ENCODE measurements around the gene B4GALT6. TPM values are rescaled to one million over a fixed set of nuclear protein-coding genes. Genes with fewer than 3 reads are reported as not detected.
A peak's percentile ranks its signal among the peaks of the same experiment; 100 is the strongest.

The B4GALT6 gene
- total RNA-seq, 1 donor from 2014 or later, result 31.6 TPM

DNA sequence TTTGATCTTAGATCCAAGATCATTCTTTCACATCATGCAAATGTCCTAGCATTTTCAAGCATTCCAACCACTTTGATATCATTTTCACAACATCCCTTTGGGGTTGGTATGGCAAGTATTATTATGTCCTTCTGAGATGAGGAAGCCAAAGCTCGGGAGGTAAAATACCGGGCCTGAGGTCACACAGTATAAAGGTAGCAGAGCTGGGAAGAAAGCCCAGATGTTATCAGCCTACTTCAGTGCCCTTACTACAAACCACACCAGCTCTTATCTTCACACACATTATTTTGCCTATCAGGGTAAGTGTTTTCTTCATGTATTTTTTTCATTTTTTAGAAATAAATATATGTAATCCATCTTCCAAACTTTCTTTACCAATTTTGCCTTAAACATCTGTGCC is 4.2 kb upstream of the B4GALT6 start:
- H3K4me1 Mint-ChIP-seq (ENCODE audit: unreplicated experiment), result peaks cover 15% of the 10 kb centered on the region
- H3K27me3 Mint-ChIP-seq (ENCODE audit: unreplicated experiment), result peaks cover 8% of the 10 kb centered on the region
- H3K9me3 Mint-ChIP-seq (ENCODE audit: unreplicated experiment), result no peaks in the 10 kb centered on the region
- DNase-seq (ENCODE audit: low spot score), result no peak
- peaks cover 3% of the 10 kb centered on the region for H3K36me3 Mint-ChIP-seq (ENCODE audit: low read depth, unreplicated experiment)
- H3K27ac Mint-ChIP-seq (ENCODE audit: unreplicated experiment), result no peak overlapping the region
- no peak overlapping the region for H3K4me3 Mint-ChIP-seq (ENCODE audit: unreplicated experiment)
- TF ChIP-seq, protein P1, sequence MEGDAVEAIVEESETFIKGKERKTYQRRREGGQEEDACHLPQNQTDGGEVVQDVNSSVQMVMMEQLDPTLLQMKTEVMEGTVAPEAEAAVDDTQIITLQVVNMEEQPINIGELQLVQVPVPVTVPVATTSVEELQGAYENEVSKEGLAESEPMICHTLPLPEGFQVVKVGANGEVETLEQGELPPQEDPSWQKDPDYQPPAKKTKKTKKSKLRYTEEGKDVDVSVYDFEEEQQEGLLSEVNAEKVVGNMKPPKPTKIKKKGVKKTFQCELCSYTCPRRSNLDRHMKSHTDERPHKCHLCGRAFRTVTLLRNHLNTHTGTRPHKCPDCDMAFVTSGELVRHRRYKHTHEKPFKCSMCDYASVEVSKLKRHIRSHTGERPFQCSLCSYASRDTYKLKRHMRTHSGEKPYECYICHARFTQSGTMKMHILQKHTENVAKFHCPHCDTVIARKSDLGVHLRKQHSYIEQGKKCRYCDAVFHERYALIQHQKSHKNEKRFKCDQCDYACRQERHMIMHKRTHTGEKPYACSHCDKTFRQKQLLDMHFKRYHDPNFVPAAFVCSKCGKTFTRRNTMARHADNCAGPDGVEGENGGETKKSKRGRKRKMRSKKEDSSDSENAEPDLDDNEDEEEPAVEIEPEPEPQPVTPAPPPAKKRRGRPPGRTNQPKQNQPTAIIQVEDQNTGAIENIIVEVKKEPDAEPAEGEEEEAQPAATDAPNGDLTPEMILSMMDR (IDR thresholded peaks at IDR 0.05; ENCODE audit: unreplicated experiment), result no peak

DNA sequence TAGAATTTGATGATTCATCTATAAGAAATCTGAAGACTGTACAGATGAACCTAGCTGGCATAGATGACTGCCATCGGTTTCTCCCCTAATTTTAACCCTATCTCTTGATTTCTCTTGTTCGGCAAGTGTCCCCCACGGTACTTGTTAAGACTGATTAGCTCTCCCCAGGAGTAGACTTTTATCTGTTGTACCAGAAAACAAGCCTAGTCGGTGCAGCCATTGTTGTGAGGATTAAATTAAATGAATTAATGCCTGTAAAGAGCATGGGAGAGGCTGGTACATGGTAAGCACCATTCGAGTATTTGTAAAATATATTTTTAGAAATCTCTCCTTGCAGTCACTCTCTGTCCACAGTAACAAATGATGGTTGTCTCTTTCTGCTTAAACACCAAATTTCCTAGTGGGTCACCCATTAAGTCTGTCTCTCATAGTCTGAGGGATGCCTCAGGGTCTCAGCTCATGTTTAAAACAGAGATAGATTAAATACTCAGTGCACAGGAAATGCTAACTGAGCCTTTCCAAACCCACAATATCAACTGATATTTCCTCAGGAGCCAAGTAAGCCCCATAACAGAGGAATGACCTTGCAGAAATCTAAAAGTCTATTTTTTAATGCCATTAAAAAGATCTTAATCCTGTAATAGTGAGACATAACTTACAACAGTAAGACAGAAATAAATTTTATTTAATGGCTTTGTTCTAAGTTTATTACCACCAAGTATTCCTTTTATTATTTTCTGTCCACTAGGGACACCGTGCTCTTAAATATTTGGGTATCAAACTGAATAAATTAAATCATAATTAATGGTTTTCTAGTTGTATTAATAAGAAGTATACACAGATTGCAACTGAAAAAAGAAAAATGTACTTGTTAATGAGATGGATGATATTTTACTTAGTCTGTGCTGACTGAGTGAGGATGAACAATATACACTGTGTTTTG is 2.9 kb upstream of the B4GALT6 start:
- no peak for DNase-seq (ENCODE audit: low spot score)
- Mint-ChIP-seq H3K4me1 (ENCODE audit: unreplicated experiment) (peaks cover 18% of the 10 kb centered on the region), H3K27ac (ENCODE audit: unreplicated experiment) (peak overlapping the region; percentile 67), H3K27me3 (ENCODE audit: unreplicated experiment) (peaks cover 8% of the 10 kb centered on the region), H3K4me3 (ENCODE audit: unreplicated experiment) (no peak overlapping the region), H3K9me3 (ENCODE audit: unreplicated experiment) (no peaks in the 10 kb centered on the region), H3K36me3 (ENCODE audit: low read depth, unreplicated experiment) (peaks cover 3% of the 10 kb centered on the region)
- TF ChIP-seq, protein P1 (IDR thresholded peaks at IDR 0.05; ENCODE audit: unreplicated experiment), result peak; percentile 31

DNA sequence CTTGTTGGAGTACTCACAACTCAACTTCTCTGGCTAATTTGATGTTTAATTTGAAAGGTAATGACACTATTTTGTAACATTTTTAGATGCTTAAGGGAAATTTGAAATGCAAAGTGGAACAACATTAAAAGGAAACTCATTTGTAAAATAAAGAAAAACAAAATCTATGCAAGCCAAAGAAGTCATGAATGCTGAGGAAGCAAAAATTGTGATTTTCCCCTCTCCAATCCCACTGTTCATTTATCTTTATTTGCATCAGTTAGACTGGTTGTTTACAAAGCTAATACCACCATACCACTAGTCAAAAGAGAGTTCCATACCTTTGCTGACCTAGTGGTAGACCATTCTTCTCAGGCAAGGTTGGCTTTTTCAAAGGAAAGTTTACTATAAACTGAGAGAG is 2.2 kb upstream of the B4GALT6 start:
- Mint-ChIP-seq H3K27ac (ENCODE audit: unreplicated experiment) (peak overlapping the region; percentile 90), H3K4me1 (ENCODE audit: unreplicated experiment) (peaks cover 19% of the 10 kb centered on the region), H3K36me3 (ENCODE audit: low read depth, unreplicated experiment) (peaks cover 3% of the 10 kb centered on the region), H3K9me3 (ENCODE audit: unreplicated experiment) (no peaks in the 10 kb centered on the region), H3K27me3 (ENCODE audit: unreplicated experiment) (peaks cover 8% of the 10 kb centered on the region), H3K4me3 (ENCODE audit: unreplicated experiment) (no peak overlapping the region)
- TF ChIP-seq, protein P1 (IDR thresholded peaks at IDR 0.05; ENCODE audit: unreplicated experiment), result no peak
- no peak for DNase-seq (ENCODE audit: low spot score)

DNA sequence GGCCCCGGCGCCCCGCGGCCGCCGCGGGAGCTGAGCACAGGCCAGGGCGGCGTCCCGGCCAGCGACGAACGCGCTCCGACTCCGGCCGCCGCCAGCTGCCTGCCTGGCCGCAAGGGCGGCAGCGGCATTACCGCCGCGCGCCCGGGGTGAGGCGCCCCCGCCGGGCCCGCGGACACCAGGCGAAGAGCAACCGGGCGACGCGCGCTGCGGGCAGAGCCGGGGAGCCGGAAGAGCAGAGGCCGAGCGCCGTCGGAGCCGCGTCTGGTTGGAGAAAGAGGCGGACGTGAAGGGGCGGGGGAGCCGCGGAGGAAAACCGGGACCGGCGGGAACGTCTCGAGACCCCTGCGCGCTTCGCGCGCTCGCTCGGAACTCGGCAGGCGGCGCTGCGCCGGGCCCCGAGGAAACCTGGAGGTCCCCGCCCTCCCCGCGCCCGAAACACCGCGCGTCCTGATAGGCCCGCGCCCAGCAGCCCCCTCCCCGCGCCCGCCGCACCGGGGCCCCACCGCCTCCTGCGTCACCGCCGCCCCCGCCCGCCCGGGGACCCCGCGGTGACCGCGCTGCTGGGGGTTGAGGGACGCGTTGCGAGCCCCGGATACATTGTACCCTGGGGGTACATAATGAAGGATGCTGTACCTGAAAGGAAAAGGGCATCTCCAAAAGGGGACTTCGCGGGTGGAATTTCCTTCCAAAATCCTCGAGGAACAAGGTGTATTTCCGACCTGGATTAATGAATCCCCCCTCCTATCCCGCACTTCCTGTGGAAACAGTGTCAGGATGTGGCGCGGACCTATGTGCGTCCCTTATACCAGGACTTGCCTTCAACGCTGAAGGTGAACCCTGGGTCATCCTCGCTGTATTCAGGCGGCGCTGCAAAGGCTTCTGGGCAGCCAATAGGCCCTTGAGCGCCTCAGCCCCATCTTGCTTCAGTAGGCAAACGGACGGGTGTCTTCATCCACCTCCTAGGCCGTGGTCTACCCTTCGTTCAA is 1.0 kb upstream of the B4GALT6 start:
- Mint-ChIP-seq H3K27me3 (ENCODE audit: unreplicated experiment) (peaks cover 8% of the 10 kb centered on the region), H3K4me1 (ENCODE audit: unreplicated experiment) (peaks cover 22% of the 10 kb centered on the region), H3K36me3 (ENCODE audit: low read depth, unreplicated experiment) (peaks cover 3% of the 10 kb centered on the region), H3K27ac (ENCODE audit: unreplicated experiment) (peak overlapping the region; percentile 90), H3K9me3 (ENCODE audit: unreplicated experiment) (no peaks in the 10 kb centered on the region), H3K4me3 (ENCODE audit: unreplicated experiment) (peak overlapping the region; percentile 93)
- TF ChIP-seq, protein P1 (IDR thresholded peaks at IDR 0.05; ENCODE audit: unreplicated experiment), result no peak
- DNase-seq (ENCODE audit: low spot score), result peak; percentile 81
